GM12878 (cell line): ENCODE results near the gene FAM120B. TPM values are rescaled to one million over a fixed set of nuclear protein-coding genes. Genes with fewer than 3 reads are reported as not detected.

Experiments used
- ATAC-seq: fragments of 200-7000 bp; cut with Tn5 transposase; 3 replicates; pipeline ENCODE4 v1.9.1; 2020; ENCODE audit warnings: mild to moderate bottlenecking, moderate library complexity
- BruUV-seq: library from RNA; stranded (reverse); fragments of 400-500 nt; replicated peaks from 2 replicates; lab custom pipeline; 2021; lab: Mats Ljungman, UMichigan
- CTCF ChIA-PET: fragments of 300-600 bp; sonication (Branson Sonifier 250); formaldehyde crosslinking; extraction: SDS; loops from one replicate; lab custom pipeline; 2021; ENCODE audit warnings: inconsistent platforms; lab: Yijun Ruan, JAX
- POLR2A ChIA-PET: fragments of 350-600 bp; formaldehyde crosslinking; extraction: SDS; loops from one replicate; lab custom pipeline; 2021; ENCODE audit warnings: inconsistent platforms; lab: Charles Lee
- RAD21 ChIA-PET: fragments of 300-600 bp; sonication (Branson Sonifier 250); formaldehyde crosslinking; loops from one replicate; lab custom pipeline; 2023; ENCODE audit warnings: antibody characterized with exemption; ENCODE audit not compliant: unreplicated experiment; lab: Charles Lee
- SMC1A ChIA-PET: fragments of 300-600 bp; sonication (Branson Sonifier 250); formaldehyde crosslinking; loops from one replicate; lab custom pipeline; 2023; ENCODE audit not compliant: unreplicated experiment, uncharacterized antibody; lab: Charles Lee
- DNase-seq: peaks from one replicate; pipeline ENCODE4 v3.0.0-alpha.2; 2011; ENCODE audit warnings: low read depth, low spot score
- FAIRE-seq: peaks from 3 replicates; lab custom pipeline; 2011; peaks lifted over from hg19 to GRCh38; lab: Jason Lieb, UNC
- H2AFZ ChIP-seq: 2 replicates; pipeline ENCODE4 v1.6.0; 2011; ENCODE audit warnings: low read depth, low read length, control low read depth; ENCODE audit not compliant: control insufficient read depth
- H3K27ac ChIP-seq: 2 replicates; pipeline ENCODE4 v1.5.1; 2011; ENCODE audit warnings: control low read depth; ENCODE audit not compliant: control insufficient read depth, insufficient read depth
- H3K27me3 ChIP-seq, 2 experiments: replicated peaks in 1 of 2; 2 replicates each; pipeline versions ENCODE4 v1.6.0 to v1.6.1; 2011; ENCODE audit warnings: low read length in 1 of 2; ENCODE audit not compliant: control insufficient read depth in 2 of 2, insufficient read depth in 2 of 2
- H3K36me3 ChIP-seq, 2 experiments: 2 replicates each; pipeline ENCODE4 v1.5.1; 2011; ENCODE audit warnings: low read length in 1 of 2; ENCODE audit not compliant: control insufficient read depth in 2 of 2, insufficient read depth in 2 of 2
- H3K4me1 ChIP-seq: 2 replicates; pipeline ENCODE4 v1.6.1; 2011; ENCODE audit warnings: mild to moderate bottlenecking, low read length, moderate library complexity, mixed read lengths; ENCODE audit not compliant: control insufficient read depth, insufficient read depth
- H3K4me2 ChIP-seq: 2 replicates; pipeline ENCODE4 v1.6.0; 2011; ENCODE audit warnings: control low read depth; ENCODE audit not compliant: control insufficient read depth, insufficient read depth
- H3K4me3 ChIP-seq: fragments of 200-600 bp; sonication (generic); 2 replicates; pipeline ENCODE4 v1.5.1; 2016
- H3K79me2 ChIP-seq: 2 replicates; pipeline ENCODE4 v1.6.0; 2011; ENCODE audit warnings: low read length; ENCODE audit not compliant: control insufficient read depth, insufficient read depth
- H3K9ac ChIP-seq: 2 replicates; pipeline ENCODE4 v1.8.0; 2011; ENCODE audit warnings: low read length, control low read depth, mixed read lengths; ENCODE audit not compliant: control insufficient read depth, insufficient read depth
- H3K9me3 ChIP-seq: replicated peaks from 3 replicates; pipeline ENCODE4 v1.5.1; 2011; ENCODE audit warnings: mild to moderate bottlenecking, low read length; ENCODE audit not compliant: control insufficient read depth, insufficient read depth
- H4K20me1 ChIP-seq: 2 replicates; pipeline ENCODE4 v1.6.0; 2011; ENCODE audit not compliant: control insufficient read depth, insufficient read depth
- BACH1 ChIP-seq: fragments of 450-650 bp; IDR thresholded peaks from 2 replicates; pipeline ENCODE4 v1.6.1; 2017; ENCODE audit warnings: mild to moderate bottlenecking, borderline replicate concordance
- CEBPB ChIP-seq, 2 experiments: fragments of 150-350 bp in 1 of 2; IDR thresholded peaks; 2 replicates each; pipeline ENCODE4 v1.6.1; 2012 to 2014; ENCODE audit warnings: low read depth in 2 of 2, low read length in 2 of 2, borderline replicate concordance in 1 of 2, inconsistent platforms in 1 of 2
- CHD2 ChIP-seq: IDR thresholded peaks from 2 replicates; pipeline ENCODE4 v1.6.1; 2011; ENCODE audit warnings: low read depth, low read length, improper control_type of control experiment, borderline replicate concordance
- IRF4 ChIP-seq: IDR thresholded peaks from 2 replicates; pipeline ENCODE4 v1.6.1; 2011; ENCODE audit warnings: low read depth, low read length
- PAX5 ChIP-seq: IDR thresholded peaks from 2 replicates; pipeline ENCODE4 v1.6.1; 2011; ENCODE audit warnings: low read depth, low read length, borderline replicate concordance
- WGBS: methylation state at CpG from one replicate; pipeline ENCODE4 v1.1.6; 2016; ENCODE audit warnings: low lambda C conversion rate; ENCODE audit not compliant: insufficient replicate concordance, insufficient coverage; ENCODE audit errors: missing lambda C conversion rate; 5-methylcytosine and 5-hydroxymethylcytosine counted together
- in situ Hi-C: fragments of 300-500 bp; cut with MboI; formaldehyde crosslinking; loops from 9 replicates; pipeline ENCODE4 v1.14.3; 2018; ENCODE audit warnings: mixed read lengths
- intact Hi-C: fragments of 100-400 bp; cut with micrococcal nuclease; formaldehyde crosslinking; loops from one replicate; pipeline ENCODE4 v1.14.2; 2022; ENCODE audit not compliant: unreplicated experiment
- polyA plus RNA-seq, 11 experiments: library from polyadenylated mRNA; depleted of rRNA in 4 of 11; unstranded in 6 of 11; stranded (reverse) in 5 of 11; fragments of >200 nt; fragmentation: Nextera tagmentation in 4 of 11; fragmentation: Illumina TruSeq in 1 of 11; extraction: Ambion mirVana in 4 of 11; extraction: Trizol in 1 of 11; gene quantifications; 1 replicate in 1 of 11; 2 replicates in 10 of 11; pipeline versions ENCODE4 v1.2.1 to v1.2.3, GENCODE V29; 2011 to 2016; ENCODE audit warnings: inconsistent platforms in 2 of 11, missing spikeins in 2 of 11, low read depth in 1 of 11
- total RNA-seq, 4 experiments: library from RNA; depleted of rRNA in 3 of 4; stranded (reverse); fragments of >200 nt in 3 of 4; fragmentation: Illumina TruSeq in 1 of 4; extraction: Trizol in 1 of 4; gene quantifications; 2 replicates each; pipeline versions ENCODE4 v1.2.1 to v1.2.3, GENCODE V29; 2013 to 2021
- TF ChIP-seq, protein P1 (sequence below): IDR thresholded peaks from 2 replicates; pipeline ENCODE4 v1.6.1; 2012; ENCODE audit warnings: mild to moderate bottlenecking, low read depth, low read length
- TF ChIP-seq, protein P2 (sequence below): fragments of 450-650 bp; IDR thresholded peaks from 2 replicates; pipeline ENCODE4 v1.6.1; 2017; ENCODE audit warnings: mild to moderate bottlenecking, low read depth, inconsistent platforms; ENCODE audit not compliant: poor library complexity, severe bottlenecking
- TF ChIP-seq, protein P3 (sequence below): IDR thresholded peaks from 2 replicates; pipeline ENCODE4 v1.6.1; 2012; ENCODE audit warnings: low read depth, low read length, improper control_type of control experiment
- TF ChIP-seq, protein P4 (sequence below): fragments of 150-350 bp; IDR thresholded peaks from 2 replicates; pipeline ENCODE4 v1.6.1; 2016; ENCODE audit warnings: low read depth, low read length

Gene FAM120B
- total and polyA plus RNA-seq, 10 of the 15 experiments (the other 5 are each of a cell fraction or from before 2014, with no cell fraction given): 3.3 to 21.6 (median 15.3) TPM

DNA sequence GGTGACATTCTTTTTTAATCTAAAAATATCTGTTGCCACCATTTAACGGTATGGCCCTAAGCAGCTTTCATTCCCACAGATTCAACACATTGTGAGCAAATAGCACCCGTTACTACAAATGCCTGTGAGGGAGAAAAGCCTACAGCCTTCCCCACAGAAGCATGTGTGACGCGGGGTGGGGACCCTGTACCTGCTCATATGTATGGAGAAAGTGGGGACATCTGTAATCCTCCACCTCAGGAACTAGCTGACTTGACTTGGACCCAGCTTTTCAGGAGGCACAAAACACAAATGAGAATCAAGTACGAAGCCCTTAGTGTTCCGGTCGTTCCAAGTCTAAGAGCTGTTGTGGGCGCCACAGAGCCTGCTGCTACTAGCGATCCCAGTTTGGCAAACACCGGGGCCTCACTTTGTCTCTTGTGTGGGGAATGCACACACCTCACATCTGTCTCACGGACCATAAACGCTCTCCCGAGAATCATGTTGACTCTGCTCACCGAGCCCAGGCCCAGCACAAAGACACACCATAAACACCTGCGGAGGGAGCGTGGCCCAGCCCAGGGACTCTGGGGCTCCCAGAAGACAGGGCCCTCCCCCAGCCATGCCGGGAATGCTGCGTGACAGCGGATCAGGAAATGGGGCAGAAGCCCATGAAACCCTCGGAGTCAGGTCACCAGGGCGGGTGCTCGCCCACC, 37.3 kb upstream of the FAM120B start (continued):
- TF ChIP-seq, protein P1, sequence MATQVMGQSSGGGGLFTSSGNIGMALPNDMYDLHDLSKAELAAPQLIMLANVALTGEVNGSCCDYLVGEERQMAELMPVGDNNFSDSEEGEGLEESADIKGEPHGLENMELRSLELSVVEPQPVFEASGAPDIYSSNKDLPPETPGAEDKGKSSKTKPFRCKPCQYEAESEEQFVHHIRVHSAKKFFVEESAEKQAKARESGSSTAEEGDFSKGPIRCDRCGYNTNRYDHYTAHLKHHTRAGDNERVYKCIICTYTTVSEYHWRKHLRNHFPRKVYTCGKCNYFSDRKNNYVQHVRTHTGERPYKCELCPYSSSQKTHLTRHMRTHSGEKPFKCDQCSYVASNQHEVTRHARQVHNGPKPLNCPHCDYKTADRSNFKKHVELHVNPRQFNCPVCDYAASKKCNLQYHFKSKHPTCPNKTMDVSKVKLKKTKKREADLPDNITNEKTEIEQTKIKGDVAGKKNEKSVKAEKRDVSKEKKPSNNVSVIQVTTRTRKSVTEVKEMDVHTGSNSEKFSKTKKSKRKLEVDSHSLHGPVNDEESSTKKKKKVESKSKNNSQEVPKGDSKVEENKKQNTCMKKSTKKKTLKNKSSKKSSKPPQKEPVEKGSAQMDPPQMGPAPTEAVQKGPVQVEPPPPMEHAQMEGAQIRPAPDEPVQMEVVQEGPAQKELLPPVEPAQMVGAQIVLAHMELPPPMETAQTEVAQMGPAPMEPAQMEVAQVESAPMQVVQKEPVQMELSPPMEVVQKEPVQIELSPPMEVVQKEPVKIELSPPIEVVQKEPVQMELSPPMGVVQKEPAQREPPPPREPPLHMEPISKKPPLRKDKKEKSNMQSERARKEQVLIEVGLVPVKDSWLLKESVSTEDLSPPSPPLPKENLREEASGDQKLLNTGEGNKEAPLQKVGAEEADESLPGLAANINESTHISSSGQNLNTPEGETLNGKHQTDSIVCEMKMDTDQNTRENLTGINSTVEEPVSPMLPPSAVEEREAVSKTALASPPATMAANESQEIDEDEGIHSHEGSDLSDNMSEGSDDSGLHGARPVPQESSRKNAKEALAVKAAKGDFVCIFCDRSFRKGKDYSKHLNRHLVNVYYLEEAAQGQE: no peak
- TF ChIP-seq PAX5: no peak
- TF ChIP-seq, all 136 proteins: peak for 0

DNA sequence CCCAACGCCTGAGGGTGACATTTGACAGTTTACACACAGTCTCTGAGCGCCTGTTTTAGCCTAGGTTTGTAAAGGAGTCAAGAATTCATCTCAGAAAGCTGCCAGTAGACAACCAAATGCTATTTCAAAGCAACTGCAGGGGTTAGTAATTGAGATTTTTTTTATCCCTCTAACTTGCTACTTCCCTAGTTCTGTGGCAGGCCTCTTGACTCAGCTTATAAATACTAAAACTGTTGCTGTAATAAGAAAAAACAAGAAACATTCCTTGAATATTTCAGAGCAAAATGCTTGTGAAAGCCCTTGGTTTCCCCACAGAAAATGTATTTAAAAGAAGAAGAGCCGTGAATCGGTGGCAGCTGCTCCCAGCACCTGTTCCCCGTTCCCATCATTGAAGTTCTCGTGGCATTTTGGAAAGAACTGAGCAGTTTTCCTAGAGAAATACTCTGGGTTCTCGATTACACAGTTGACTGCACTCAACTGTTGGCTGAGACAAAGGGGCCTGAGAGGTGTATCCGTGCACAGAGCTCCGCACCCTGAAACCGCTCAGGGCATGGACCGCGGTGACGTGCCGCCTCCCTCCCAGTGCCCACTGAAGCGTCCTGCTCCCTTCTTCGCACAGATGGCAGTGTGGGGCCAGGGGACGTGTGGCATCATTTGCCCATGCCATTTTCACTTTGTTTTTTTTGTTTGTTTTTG, 36.6 kb upstream of the FAM120B start:
- no peak overlapping the region for H2AFZ ChIP-seq
- POLR2A ChIA-PET: no interaction called here
- CTCF ChIA-PET: no interaction called here
- H3K4me3 ChIP-seq: no peak overlapping the region
- no peaks in the 10 kb centered on the region; the same call in 2 of the 3 replicates for H3K9me3 ChIP-seq
- no peaks in the 10 kb centered on the region for H3K36me3 ChIP-seq
- H3K27ac ChIP-seq: no peak overlapping the region
- H3K27me3 ChIP-seq: no peaks in the 10 kb centered on the region
- intact Hi-C loops: no loop called here
- no peak overlapping the region for H3K9ac ChIP-seq
- FAIRE-seq (no peak), ATAC-seq (no peak), DNase-seq (no peak)
- H4K20me1 ChIP-seq: no peaks in the 10 kb centered on the region
- peaks cover 13% of the 10 kb centered on the region for H3K4me1 ChIP-seq
- in situ Hi-C loops: no loop called here
- BruUV-seq: no TSS peak
- H3K79me2 ChIP-seq: no peaks in the 10 kb centered on the region
- H3K4me2 ChIP-seq: no peak overlapping the region
- 57% methylated on average over 17 of the region's 17 CpGs for WGBS
- TF ChIP-seq, protein P2, sequence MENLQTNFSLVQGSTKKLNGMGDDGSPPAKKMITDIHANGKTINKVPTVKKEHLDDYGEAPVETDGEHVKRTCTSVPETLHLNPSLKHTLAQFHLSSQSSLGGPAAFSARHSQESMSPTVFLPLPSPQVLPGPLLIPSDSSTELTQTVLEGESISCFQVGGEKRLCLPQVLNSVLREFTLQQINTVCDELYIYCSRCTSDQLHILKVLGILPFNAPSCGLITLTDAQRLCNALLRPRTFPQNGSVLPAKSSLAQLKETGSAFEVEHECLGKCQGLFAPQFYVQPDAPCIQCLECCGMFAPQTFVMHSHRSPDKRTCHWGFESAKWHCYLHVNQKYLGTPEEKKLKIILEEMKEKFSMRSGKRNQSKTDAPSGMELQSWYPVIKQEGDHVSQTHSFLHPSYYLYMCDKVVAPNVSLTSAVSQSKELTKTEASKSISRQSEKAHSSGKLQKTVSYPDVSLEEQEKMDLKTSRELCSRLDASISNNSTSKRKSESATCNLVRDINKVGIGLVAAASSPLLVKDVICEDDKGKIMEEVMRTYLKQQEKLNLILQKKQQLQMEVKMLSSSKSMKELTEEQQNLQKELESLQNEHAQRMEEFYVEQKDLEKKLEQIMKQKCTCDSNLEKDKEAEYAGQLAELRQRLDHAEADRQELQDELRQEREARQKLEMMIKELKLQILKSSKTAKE: no peak
- TF ChIP-seq CHD2 (no peak), IRF4 (no peak), BACH1 (no peak), CEBPB (IDR thresholded peaks at IDR 0.05; ENCODE audit: borderline replicate concordance in 1 of 2, low read depth in 2 of 2, low read length in 2 of 2) (no peak)
- TF ChIP-seq, protein P3, sequence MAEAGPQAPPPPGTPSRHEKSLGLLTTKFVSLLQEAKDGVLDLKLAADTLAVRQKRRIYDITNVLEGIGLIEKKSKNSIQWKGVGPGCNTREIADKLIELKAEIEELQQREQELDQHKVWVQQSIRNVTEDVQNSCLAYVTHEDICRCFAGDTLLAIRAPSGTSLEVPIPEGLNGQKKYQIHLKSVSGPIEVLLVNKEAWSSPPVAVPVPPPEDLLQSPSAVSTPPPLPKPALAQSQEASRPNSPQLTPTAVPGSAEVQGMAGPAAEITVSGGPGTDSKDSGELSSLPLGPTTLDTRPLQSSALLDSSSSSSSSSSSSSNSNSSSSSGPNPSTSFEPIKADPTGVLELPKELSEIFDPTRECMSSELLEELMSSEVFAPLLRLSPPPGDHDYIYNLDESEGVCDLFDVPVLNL: no peak
- TF ChIP-seq, protein P4, sequence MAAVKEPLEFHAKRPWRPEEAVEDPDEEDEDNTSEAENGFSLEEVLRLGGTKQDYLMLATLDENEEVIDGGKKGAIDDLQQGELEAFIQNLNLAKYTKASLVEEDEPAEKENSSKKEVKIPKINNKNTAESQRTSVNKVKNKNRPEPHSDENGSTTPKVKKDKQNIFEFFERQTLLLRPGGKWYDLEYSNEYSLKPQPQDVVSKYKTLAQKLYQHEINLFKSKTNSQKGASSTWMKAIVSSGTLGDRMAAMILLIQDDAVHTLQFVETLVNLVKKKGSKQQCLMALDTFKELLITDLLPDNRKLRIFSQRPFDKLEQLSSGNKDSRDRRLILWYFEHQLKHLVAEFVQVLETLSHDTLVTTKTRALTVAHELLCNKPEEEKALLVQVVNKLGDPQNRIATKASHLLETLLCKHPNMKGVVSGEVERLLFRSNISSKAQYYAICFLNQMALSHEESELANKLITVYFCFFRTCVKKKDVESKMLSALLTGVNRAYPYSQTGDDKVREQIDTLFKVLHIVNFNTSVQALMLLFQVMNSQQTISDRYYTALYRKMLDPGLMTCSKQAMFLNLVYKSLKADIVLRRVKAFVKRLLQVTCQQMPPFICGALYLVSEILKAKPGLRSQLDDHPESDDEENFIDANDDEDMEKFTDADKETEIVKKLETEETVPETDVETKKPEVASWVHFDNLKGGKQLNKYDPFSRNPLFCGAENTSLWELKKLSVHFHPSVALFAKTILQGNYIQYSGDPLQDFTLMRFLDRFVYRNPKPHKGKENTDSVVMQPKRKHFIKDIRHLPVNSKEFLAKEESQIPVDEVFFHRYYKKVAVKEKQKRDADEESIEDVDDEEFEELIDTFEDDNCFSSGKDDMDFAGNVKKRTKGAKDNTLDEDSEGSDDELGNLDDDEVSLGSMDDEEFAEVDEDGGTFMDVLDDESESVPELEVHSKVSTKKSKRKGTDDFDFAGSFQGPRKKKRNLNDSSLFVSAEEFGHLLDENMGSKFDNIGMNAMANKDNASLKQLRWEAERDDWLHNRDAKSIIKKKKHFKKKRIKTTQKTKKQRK: no peak
- SMC1A ChIA-PET: no interaction called here
- RAD21 ChIA-PET: no interaction called here
